HG03064 (cell line): ENCODE measurements around the gene ZC3H14.

Source experiments
- ATAC-seq: cut with Tn5 transposase; IDR thresholded peaks from one replicate; pipeline ENCODE4 v1.9.1; 2021; ENCODE audit warnings: low read depth; ENCODE audit not compliant: unreplicated experiment

The ZC3H14 gene

GRCh38 chr14:88551980-88552431, 10.8 kb upstream of the ZC3H14 start:
- ATAC-seq = no peak

DNA sequence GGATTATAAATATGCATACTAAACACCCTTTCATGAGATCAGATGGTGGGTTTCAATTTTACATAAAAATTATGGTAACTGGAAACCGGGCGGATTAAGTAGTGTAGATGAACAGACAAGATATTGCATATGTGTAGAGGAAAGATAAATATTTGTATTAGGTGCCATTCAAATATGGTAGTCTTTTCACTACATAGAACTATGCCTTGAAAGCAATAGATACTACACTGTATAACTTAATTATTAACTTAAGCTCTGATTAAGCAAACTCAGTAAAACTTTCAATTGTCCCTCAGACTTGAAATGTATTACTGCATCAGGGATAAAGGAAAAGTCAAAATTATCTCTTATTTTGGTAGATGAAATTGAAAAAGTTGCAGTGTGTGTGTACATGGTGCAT, 10.0 kb upstream of the ZC3H14 start:
- no peak for ATAC-seq

DNA sequence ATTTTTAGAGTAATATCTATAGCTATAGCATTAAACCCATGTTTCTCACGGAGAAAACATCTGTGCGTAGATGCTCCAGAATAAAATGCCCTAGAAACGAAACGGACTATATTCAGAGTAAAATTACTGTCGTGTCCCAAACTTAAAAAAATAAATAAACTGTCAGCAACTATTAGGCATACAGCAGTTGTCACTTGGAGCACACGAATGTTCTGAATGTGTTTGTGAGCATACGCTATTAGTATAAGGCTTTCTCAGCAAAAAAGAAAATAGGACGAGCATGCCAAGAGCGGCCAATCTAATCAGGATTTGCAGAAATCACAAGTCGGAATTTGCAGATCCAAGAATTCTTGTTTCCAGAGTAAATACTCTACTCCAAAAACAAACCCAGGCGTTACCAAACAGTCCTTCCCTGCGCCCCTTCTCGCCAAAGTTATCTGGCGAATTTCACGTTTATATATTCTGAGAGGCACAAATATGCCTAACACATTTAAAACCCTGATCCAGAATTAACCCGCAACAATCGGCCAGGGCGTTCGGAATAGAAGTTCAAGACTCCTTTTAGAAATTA, 8.9 kb upstream of the ZC3H14 start:
- no peak for ATAC-seq

DNA sequence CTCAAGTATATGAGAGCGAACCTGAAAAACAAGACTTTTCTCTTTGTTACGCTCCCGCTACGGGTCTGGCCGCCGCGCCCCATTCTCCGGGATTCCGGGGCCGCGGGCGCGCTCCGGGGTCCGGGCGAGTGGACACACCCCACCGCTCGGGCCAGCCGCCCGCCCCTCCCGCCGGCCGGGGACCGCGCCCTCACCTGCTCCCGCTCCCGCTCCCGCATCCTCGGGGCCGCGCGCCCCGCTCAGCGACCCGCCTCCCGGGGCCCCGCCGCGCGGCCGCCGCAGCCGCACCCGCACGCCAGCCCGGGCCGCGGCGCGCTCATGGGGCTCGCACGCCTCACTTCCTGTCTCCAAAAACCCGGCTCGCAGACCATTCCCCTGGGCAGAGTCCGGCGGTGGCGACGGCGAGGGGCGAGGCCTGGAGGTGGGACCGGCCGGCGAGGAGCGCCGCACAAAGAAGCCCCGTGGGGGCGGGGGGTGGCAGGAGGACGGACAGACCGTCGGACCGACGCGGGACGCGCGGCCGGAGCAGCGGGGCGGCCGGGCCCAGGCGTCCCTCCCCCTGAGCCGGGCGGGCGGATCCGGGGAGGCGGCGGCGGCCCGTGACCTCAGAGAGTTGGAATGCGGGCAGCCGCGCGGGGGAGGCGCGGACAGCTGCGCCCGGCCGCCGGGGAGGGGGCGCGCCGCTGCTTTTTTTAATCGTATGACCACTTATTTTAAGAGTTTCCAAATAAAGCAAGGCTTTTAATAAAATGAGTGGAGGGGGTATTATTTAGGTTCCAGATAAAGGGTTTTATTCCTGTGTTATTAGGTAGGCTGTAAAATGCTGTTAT, 8.2 kb upstream of the ZC3H14 start, which contains the start of gene PTPN21:
Gene PTPN21 (minus strand): TSS at position 551 of the 830 bp plus-strand sequence. CDS start 4,590 bp downstream, outside the sequence.
- ATAC-seq = no peak

DNA sequence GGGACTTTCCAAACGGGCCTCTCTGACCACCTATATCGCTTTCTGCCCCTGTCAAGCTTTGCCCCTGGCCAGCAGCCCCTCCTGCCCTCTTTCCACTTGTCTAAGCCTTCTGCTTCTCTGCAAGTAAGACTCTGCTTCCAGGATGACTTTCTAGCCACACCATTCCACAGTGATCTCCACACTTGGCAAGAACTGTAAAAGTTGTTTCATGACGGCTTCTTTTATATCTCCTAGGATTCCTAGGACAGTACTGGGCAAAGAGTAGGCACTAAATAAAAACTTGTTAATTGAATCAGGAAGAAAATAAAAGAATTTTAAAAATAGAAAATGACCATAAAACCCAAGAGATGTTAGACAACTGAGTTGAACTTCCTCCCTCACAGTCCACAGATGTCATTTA, 6.3 kb upstream of the ZC3H14 start:
- ATAC-seq = no peak

DNA sequence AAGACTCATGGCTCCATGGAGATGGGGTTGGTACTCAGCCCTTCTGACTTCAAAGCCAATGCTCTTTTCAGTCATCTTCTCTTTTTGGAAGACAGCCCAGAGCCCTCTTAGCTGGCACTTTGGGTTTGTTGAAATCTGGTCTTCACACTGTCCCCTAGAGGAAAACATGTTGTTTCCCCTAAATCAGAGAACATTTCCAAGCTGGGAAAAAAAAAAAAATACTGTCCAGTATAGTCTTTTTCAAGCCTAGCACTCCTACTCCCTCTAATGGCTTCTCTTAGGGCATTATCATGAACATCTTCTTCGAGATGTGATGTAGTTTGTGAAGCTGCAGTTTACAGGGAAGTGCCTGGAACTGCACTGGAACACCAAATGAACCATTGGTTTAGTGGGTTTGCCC, 3.0 kb upstream of the ZC3H14 start:
- ATAC-seq = no peak

GRCh38 chr14:88562532-88562830, 356 bp upstream of the ZC3H14 start:
- no peak for ATAC-seq

GRCh38 chr14:88563845-88564244, 1.0 kb downstream of the ZC3H14 start:
- no peak for ATAC-seq

- no peak for ATAC-seq
These were observed 2.6 kb downstream of the ZC3H14 start for GRCh38 chr14:88565427-88565826.

GRCh38 chr14:88568196-88568595, 5.4 kb downstream of the ZC3H14 start:
- ATAC-seq = no peak

DNA sequence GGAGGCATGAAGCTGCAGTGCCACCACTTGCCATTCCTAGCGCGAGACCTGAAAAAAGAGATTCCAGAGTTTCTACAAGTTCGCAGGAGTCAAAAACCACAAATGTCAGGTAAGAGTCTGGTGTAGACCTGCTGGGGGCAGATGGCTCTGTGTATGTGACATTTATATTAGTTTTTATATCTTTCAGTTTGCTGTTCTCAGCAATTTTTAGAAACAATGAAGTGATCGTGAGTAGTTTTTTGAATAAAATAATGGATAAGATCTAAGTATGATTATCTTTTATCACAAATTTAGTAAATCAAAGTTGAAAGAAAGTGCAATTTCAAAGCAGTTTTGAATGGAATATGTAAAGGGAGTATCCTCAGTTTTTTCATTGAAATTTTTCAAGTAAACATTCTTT, 9.3 kb downstream of the ZC3H14 start:
- ATAC-seq = no peak

DNA sequence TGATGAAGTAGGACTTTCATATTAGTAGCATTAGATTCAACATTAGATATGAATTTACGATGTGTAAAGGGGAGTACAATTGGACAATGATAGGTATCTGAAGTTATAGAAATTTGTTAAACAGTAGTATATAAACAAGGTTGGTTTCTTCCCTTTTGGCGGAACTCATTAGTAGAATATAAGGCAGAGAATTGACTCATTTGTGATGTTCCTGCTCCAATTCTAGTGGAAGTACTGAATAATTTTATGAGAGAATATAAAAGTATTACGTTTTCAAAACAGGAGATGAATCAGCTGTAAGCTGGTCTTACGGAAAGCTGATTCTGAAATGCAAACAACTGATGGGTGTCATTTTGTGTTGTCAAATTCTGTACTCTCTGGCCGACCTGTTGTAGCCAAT, 13.4 kb downstream of the ZC3H14 start:
- ATAC-seq = no peak

- ATAC-seq = no peak
These were observed 21.6 kb downstream of the ZC3H14 start for GRCh38 chr14:88584451-88584850.

DNA sequence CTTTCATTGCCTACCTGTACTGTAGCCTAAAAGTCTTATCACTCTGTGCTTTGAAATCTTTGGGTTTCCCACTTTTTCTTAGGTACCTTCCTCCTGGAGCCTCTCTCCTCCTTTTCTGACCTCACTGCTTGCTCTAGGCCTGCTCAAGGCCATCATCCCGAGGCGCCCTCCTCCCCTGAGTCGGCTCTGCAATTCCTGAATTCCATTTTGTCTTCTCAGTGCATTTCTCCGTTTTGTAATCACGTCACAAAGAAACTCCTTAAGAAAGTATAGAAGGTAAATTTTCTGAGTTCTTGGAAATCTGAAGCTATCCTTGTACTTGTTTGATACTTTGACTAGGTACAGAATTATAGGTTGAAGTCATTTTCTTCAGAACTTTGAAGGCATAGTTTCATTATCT, 25.2 kb downstream of the ZC3H14 start:
- ATAC-seq = no peak

DNA sequence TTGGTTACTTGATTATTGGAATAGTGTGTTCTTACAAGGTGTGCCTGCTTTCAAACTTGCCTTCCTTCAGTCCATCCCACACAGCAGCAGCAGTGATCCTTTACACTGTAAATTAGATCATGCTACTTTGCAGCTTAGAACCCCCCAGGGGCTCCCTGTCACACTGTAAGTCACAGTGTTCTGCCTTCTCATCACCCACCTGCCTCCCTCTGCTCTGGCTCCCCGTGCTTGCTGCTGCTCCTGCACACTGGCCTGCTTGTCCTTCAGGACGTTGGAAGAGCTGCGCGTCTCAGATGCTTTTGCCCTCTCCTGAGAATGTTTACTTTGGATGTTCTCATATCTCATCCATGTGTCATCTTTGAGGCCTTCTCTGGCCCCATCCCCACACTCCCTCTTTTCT, 27.3 kb downstream of the ZC3H14 start:
- ATAC-seq = no peak

GRCh38 chr14:88592031-88592430, 29.2 kb downstream of the ZC3H14 start:
- no peak for ATAC-seq

GRCh38 chr14:88597038-88597437, 34.2 kb downstream of the ZC3H14 start:
- ATAC-seq = no peak

DNA sequence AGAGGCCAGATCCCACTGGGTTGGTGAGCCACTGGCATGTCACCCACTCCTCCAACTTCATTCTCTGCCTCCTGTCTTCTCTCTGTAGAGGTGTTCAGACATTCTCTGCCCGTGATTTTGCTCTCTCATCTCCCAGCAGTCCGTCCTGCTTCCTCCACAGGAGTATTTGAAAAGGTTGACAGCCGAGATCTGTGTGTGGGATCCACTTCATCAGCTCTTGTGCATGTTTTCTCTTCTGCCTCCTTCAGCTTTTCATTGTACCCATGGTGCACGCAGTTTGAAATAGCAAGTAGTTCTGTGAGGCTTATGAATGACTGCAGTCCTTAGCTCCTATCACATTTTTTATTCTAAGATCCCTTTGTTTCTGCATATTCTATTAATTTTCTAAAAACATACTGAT, 34.8 kb downstream of the ZC3H14 start:
- ATAC-seq = no peak

- ATAC-seq = no peak
These were observed 35.3 kb downstream of the ZC3H14 start for GRCh38 chr14:88598097-88598675.

- ATAC-seq = no peak
These were observed 36.5 kb downstream of the ZC3H14 start for GRCh38 chr14:88599326-88599725.

DNA sequence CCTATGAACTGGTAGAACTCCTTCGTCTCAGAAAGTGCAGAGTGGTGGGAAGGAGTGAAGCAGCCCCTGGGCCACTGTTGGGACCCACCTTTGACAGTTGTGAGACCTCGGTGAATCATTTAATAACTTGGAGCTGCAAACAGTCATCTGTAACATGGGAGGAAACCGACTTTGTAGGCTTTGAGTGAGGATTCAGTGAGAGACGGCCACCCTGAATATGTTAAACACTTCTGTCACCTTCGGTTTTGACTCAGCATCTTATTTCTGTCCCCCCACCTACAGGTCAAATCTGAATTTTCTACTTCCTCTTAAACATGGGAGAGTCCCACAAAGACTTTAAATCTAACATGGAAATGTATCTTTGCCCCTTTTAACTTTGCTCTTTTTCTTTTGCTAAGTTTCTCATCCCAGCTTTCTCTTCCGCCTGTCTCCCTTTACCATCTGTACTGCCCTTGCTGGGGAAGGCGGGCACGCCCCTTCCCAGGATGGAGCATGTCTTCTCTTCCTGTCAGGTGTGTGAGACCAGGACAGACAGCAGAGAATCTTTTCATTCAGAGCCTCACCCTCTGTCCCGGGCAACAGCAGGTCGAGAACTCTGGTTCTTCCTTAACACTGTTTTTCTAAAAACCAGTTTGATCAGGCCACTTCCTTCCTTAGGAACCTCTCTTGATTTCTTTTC, 37.1 kb downstream of the ZC3H14 start:
- ATAC-seq = peak; percentile 91
